Epithelial cell of prostate (primary cell): ENCODE data around the gene NUDT16.
"Not testable (repeated sequence)": the region's sequence is repeated elsewhere in the genome, so short reads cannot be mapped to it uniquely, and the experiment has no call there.

Experiments used
- DNase-seq: peaks from one replicate; pipeline ENCODE4 v3.0.0-alpha.2; 2011; ENCODE audit warnings: low read depth, low spot score
- H3K27ac ChIP-seq: fragments of 450-650 bp; 2 replicates; pipeline ENCODE4 v1.5.1; 2017; ENCODE audit warnings: mild to moderate bottlenecking

Gene NUDT16

GRCh38 chr3:131381445-131382291 is at the start of gene NUDT16:
Gene NUDT16 (plus strand): TSS chr3:131381774. CDS start chr3:131381805, 31 bp downstream.
- peak within 1 kb of the TSS; percentile 50 for H3K27ac ChIP-seq

DNA sequence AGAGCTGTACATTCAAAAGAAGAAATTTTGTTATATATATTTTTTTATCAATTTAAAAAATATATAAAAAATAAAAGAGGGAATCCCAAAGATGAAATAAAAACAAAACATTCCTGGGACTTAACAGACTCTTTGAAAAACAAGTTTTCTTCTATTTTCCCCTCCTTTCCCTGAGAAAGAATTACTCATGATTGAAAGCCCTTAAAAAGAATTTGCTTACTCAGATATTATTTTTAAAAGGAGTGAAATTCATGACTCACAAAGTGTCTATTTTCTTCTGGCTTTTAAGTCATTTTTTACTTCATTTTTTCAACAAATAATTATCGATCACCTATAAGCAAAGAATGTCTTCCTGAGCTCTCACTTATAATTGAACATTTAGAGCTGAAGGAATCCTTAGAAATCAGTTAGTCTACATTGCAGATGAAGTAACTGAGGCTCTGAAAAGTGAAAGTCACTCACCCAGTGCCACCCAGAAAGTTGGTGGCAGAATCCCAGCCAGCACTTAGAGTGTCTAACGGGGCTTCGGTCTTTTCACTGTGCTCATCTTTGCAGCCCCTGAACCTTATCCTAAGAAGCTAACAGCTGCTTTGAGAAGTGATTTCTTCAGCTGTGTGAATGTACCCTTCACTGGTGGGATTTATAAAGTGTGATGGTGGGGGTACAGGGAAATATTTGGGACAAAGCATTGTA is 42.5 kb upstream of the NUDT16 start:
- H3K27ac ChIP-seq = no peak overlapping the region
- DNase-seq = no peak

More at GRCh38 chr3:131381445-131382291, at the start of gene NUDT16:
- DNase-seq = peak; percentile 89

GRCh38 chr3:131341761-131342160 is 39.8 kb upstream of the NUDT16 start:
- H3K27ac ChIP-seq = no peak overlapping the region
- DNase-seq = no peak

DNA sequence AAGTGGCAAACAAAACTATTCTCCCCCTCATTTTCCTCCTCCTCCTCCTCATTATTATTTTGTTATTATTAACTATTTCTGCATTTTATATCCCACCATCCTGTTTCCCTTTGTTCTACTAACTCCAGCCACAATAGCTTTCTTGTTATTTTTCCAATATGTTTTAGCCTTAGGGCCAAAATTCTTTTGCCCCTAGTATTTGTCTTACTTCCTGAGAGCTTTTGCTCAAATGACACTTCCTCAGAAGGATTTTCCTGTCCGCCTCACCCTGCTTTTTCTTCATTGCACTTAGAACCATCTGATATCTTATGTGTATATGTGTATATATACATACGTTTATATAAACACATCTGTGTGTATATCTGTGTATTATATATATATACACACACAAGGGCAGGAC is 32.7 kb upstream of the NUDT16 start:
- H3K27ac ChIP-seq = peak overlapping the region; percentile 51
- no peak for DNase-seq

DNA sequence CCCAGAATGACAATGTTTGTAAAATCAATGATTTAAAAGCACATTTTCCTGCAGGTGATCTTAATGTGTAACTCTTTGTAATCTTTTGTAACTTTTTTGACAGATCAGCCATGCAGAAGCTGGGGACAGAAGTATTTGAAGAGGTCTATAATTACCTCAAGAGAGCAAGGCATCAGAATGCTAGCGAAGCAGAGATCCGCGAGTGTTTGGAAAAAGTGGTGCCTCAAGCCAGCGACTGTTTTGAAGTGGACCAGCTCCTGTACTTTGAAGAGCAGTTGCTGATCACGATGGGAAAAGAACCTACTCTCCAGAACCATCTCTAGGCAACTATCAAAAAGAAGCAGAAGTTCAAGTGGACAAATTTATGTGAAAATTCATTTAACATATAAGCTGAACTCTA is 32.1 kb upstream of the NUDT16 start:
- DNase-seq = no peak
- H3K27ac ChIP-seq = peak overlapping the region; percentile 51

- peak; percentile 44 for DNase-seq
- peak overlapping the region; percentile 51 for H3K27ac ChIP-seq
Observed at GRCh38 chr3:131349946-131350347, 31.6 kb upstream of the NUDT16 start.

- peak; percentile 24 for DNase-seq
- peak overlapping the region; percentile 51 for H3K27ac ChIP-seq
Observed at GRCh38 chr3:131350506-131350905, 31.1 kb upstream of the NUDT16 start.

- DNase-seq = no peak
- H3K27ac ChIP-seq = no peak overlapping the region
Observed at GRCh38 chr3:131353016-131353877, 28.3 kb upstream of the NUDT16 start.

DNA sequence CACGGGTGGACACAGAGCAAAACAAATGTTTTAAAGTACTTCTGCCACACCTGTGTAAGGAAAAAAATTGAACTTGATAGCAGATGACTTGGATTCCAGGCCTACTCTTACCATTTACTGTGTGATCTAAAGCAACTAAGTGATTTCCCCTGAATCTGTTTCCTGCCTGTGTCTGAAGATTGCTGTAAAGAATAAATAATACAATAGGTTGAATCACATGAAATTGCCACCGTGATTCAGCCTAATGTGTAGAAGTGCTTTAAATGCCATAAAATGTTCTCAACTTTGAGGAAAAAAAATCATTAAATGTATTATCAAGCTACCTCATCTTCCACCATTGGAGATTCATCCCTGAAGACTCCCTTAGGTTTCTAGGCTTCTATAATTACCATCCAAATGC is 27.6 kb upstream of the NUDT16 start:
- no peak overlapping the region for H3K27ac ChIP-seq
- no peak for DNase-seq

DNA sequence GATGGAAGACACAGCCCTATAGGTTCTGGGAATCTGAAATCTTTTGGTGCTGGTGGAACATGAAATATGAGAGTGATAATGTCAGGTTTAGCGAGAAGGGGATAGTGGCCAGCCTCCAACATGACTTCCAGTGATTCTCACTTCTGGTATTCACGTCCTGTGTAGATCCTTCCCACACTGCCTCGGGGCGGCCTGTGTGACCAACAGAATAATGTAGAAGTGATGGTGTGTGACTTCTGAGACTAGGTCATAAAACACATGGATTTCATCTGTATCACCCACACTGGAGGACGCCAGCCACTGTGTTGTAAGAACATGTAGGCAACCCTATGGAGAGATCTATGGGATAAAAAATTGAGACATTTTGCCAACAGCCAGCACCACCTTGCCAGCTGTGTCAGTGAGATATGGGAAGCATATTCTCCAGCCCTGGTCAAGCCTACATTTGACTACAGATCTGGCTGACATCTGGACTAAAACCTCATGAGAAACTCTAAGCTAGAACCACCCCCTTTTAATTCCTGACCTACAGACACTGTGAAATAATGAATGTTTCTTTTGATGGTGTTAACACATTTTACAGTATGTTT is 25.5 kb upstream of the NUDT16 start:
- no peak for DNase-seq
- H3K27ac ChIP-seq = no peak overlapping the region

DNA sequence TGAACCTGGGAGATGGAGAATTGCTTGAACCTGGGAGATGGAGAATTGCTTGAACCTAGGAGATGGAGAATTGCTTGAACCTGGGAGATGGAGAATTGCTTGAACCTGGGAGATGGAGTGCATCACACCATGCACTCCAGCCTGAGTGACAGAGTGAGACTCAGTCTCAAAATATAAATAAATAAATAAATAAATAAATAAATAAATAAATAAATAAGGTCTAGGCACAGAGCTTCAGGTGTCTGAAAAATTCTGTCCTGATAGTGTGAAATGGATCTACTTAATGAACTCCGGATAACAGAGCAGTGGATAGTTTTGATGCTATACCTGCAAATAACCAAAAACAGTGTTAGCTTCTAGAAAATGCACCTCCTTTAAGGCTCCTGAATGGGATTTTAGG is 24.3 kb upstream of the NUDT16 start:
- H3K27ac ChIP-seq = no peak overlapping the region
- no peak for DNase-seq

DNA sequence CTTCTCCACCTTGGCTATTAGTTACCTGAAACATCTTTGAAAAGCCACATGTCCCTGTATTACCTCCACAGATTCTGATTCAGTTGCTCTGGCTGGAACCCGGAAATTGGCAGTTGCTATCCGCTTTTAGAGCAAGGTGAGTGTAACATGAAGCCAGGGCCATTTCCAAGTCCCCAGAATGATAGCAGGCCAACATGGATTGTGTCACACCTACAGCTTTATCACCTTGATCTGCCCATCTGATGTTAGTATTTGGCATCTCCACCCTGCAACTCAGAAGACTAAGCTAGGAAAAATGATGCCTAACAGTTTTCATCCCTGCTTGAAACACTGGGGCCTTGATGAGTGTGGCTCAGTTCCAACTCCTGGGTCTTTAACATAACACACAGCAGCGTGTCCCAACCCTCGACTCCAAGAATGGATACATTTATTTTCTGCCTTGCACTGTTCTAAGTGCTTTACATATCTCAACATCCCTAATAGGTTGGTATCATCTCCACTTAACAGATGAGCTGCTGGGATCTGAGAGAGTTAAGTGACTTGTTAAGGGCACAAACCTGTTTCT is 21.3 kb upstream of the NUDT16 start:
- no peak for DNase-seq

DNA sequence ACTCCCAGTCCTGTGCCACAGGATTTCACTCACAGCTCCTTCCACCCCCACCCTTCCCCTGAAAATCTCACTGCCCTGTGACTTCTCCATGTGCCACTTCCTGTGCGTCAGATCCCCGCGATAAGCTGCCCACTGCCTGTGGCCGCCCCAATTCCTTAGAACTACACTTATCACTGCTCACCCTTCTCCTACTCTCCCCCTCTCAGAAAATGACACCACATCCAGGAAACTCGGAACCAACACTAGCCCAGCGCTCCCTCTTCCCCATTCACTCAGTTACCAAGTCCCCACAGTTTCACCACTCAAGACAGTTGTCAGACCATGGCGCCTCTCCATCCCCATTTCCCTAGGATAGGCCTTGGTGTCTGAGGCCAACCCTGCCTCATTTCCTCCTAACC is 20.5 kb upstream of the NUDT16 start:
- not testable (repeated sequence) for H3K27ac ChIP-seq, DNase-seq

More for the DNA sequence above, 21.3 kb upstream of the NUDT16 start:
- no peak overlapping the region for H3K27ac ChIP-seq

GRCh38 chr3:131361464-131362421 is 19.8 kb upstream of the NUDT16 start:
- peak overlapping the region; percentile 27 for H3K27ac ChIP-seq

DNA sequence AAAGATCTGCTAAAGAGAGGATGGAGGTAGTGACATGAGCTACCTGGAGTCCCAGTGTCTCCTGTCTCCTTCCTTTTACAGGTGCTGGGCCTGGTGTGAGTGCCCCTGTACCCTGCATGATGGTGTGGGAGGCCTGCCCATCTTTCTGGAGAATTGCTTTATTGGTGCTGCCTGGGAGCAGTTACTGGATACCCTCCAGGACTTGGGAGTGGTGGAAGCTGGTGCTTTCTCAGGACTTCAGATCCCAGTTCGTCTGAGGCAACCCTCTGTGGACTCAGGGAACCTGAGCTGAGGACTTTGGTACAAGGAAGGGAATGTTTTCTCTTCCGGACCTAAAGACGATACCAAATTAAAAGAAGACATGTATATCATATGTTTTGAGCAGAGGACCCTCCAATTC is 18.3 kb upstream of the NUDT16 start:
- H3K27ac ChIP-seq = no peak overlapping the region
- DNase-seq = no peak

More at GRCh38 chr3:131361464-131362421, 19.8 kb upstream of the NUDT16 start:
- DNase-seq = peak; percentile 44

DNA sequence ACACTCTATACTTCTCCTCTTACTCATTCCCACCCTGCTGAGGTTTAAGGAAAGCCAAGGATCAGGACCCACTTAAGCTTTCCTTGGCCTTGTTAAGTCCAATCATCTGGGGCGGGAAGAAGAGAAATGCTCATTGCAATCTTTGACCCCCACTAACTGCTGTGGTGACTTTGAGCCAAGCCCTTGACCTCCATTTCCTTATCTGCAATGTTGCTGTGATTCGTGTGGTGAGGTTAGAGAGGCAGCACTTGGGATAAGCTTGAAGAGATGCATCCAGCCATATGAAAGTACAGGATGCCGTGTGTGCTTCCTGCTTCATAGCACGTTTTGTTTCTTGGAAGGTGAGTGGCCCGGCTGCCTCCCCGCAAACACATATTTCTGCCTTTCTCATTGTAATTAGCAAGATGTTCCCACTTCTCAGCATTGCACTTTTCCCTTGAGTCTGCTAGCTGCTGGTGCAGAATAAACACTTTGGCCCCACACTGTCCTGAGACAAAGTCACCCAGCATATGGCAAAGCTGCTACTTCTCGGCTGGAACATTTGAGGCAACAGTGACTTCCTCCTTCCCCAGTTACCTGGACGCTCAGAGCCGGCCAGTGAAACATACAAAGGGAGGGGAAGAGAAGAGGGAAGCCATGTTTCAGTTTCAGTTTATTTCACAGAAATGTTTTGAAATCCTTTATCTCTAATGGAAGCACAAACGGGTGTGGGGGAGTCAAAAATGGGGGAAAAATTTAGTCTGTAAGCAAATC is 10.5 kb upstream of the NUDT16 start:
- DNase-seq = no peak
- no peak overlapping the region for H3K27ac ChIP-seq

- no peak for DNase-seq
- no peak overlapping the region for H3K27ac ChIP-seq
Observed at GRCh38 chr3:131371688-131372066, 9.9 kb upstream of the NUDT16 start.

DNA sequence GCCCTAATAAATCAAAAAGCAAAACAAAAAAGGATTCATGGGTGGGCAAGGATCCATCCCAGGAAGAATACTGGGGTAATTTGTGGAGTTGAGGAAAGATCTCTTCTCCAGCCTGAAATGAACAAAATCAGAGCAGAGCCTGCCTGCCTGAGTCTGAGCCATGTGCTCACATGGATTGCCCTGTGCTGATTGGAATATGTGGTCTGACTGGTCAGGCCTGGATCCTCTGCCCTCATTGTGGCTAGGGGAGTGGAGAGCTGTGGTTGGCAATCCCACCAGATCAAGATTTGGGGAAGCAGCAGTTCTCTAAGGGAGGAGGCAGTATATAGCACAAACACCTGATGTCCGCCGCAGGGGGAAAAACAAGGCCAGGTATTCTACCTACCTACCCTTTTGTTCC is 6.8 kb upstream of the NUDT16 start:
- no peak overlapping the region for H3K27ac ChIP-seq
- no peak for DNase-seq
